GM12878 (cell line): ENCODE results near the gene NUP93.

Experiments used
- CTCF ChIP-seq, 3 experiments: IDR thresholded peaks in 2 of 3; conservative IDR thresholded peaks in 1 of 3; 2 replicates each; pipeline ENCODE4 v1.5.1; 2011; ENCODE audit warnings: low read depth in 3 of 3, low read length in 3 of 3, mild to moderate bottlenecking in 3 of 3, control low read depth in 2 of 3, moderate library complexity in 2 of 3, inconsistent platforms in 1 of 3, mixed read lengths in 1 of 3; ENCODE audit not compliant: control insufficient read depth in 2 of 3, insufficient read depth in 1 of 3; ENCODE audit errors: extremely low read depth in 1 of 3
- EZH2 ChIP-seq: IDR thresholded peaks from 2 replicates; pipeline ENCODE4 v1.6.1; 2012; ENCODE audit warnings: low read depth, mild to moderate bottlenecking, control low read depth, inconsistent platforms, low read length, borderline replicate concordance; ENCODE audit not compliant: control insufficient read depth
- HCFC1 ChIP-seq: fragments of 150-350 bp; IDR thresholded peaks from 2 replicates; pipeline ENCODE4 v1.6.1; 2014; ENCODE audit warnings: low read length
- MEF2A ChIP-seq: IDR thresholded peaks from 2 replicates; pipeline ENCODE4 v1.6.1; 2011; ENCODE audit warnings: low read depth, mild to moderate bottlenecking, low read length, moderate library complexity; ENCODE audit not compliant: insufficient read depth
- PBX3 ChIP-seq: IDR thresholded peaks from 2 replicates; pipeline ENCODE4 v1.6.1; 2011; ENCODE audit warnings: mild to moderate bottlenecking, low read depth, low read length, moderate library complexity; ENCODE audit not compliant: insufficient replicate concordance
- POLR2A ChIP-seq: IDR thresholded peaks from 2 replicates; pipeline ENCODE4 v1.6.1; 2011; ENCODE audit warnings: low read depth, mild to moderate bottlenecking, low read length
- POLR2AphosphoS5 ChIP-seq: IDR thresholded peaks from 2 replicates; pipeline ENCODE4 v1.6.1; 2011; ENCODE audit warnings: mild to moderate bottlenecking, low read length, inconsistent platforms
- SUPT20H ChIP-seq: IDR thresholded peaks from 2 replicates; pipeline ENCODE4 v1.6.1; 2011; ENCODE audit warnings: low read depth, mild to moderate bottlenecking, low read length, moderate library complexity, borderline replicate concordance; ENCODE audit not compliant: control insufficient read depth
- TCF7 ChIP-seq: IDR thresholded peaks from 2 replicates; pipeline ENCODE4 v1.6.1; 2014; ENCODE audit warnings: antibody characterized with exemption, borderline replicate concordance
- TF ChIP-seq, protein P1 (sequence below): IDR thresholded peaks from 2 replicates; pipeline ENCODE4 v1.6.1; 2012; ENCODE audit warnings: low read depth, low read length, improper control_type of control experiment

- TF ChIP-seq CTCF (IDR thresholded peaks at IDR 0.05 in 2 of 3, conservative IDR thresholded peaks at IDR 0.05 in 1 of 3; ENCODE audit: control insufficient read depth in 2 of 3, extremely low read depth in 1 of 3, insufficient read depth in 1 of 3, low read depth in 3 of 3, low read length in 3 of 3) (no peak), TCF7 (no peak), EZH2 (no peak), POLR2AphosphoS5 (no peak), PBX3 (no peak), POLR2A (no peak), SUPT20H (no peak), HCFC1 (no peak), MEF2A (no peak)
- TF ChIP-seq, protein P1, sequence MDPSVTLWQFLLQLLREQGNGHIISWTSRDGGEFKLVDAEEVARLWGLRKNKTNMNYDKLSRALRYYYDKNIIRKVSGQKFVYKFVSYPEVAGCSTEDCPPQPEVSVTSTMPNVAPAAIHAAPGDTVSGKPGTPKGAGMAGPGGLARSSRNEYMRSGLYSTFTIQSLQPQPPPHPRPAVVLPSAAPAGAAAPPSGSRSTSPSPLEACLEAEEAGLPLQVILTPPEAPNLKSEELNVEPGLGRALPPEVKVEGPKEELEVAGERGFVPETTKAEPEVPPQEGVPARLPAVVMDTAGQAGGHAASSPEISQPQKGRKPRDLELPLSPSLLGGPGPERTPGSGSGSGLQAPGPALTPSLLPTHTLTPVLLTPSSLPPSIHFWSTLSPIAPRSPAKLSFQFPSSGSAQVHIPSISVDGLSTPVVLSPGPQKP, result no peak
These were observed 135.0 kb downstream of the NUP93 start, which contains the start of gene SLC12A3 for GRCh38 chr16:56864960-56865359.
